NK-92 (cell line): ENCODE measurements around the gene CEND1.

Source experiments
- DNase-seq: peaks from one replicate; lab custom pipeline; 2025; ENCODE audit not compliant: unreplicated experiment; lab: John Stamatoyannopoulos, UW

Gene CEND1

GRCh38 chr11:813072-813455, 23.2 kb upstream of the CEND1 start:
- no peak for DNase-seq

GRCh38 chr11:812390-812789, 22.5 kb upstream of the CEND1 start:
- no peak for DNase-seq

GRCh38 chr11:811446-812245, 21.8 kb upstream of the CEND1 start:
- DNase-seq, result no peak

- DNase-seq, result no peak
Observed at GRCh38 chr11:810040-810567, 20.2 kb upstream of the CEND1 start.

- peak; percentile 81 for DNase-seq
Observed at GRCh38 chr11:809287-810039, 19.6 kb upstream of the CEND1 start, which contains the start of gene RPLP2. Gene RPLP2, plus strand, starts transcription at chr11:809967. Its CDS starts 268 bp downstream, at chr11:810235.

- no peak for DNase-seq
Observed at GRCh38 chr11:808427-809286, 18.8 kb upstream of the CEND1 start.

GRCh38 chr11:804599-804964, 14.7 kb upstream of the CEND1 start:
- DNase-seq, result no peak

- no peak for DNase-seq
Observed at GRCh38 chr11:803770-804598, 14.1 kb upstream of the CEND1 start.

- DNase-seq, result no peak
Observed at GRCh38 chr11:803467-803742, 13.5 kb upstream of the CEND1 start.

- DNase-seq, result no peak
Observed at GRCh38 chr11:802693-803466, 13.0 kb upstream of the CEND1 start.

GRCh38 chr11:802018-802617, 12.2 kb upstream of the CEND1 start:
- DNase-seq, result no peak

- no peak for DNase-seq
Observed at GRCh38 chr11:801097-801780, 11.3 kb upstream of the CEND1 start.

GRCh38 chr11:800473-800872, 10.6 kb upstream of the CEND1 start:
- no peak for DNase-seq

- no peak for DNase-seq
Observed at GRCh38 chr11:799641-800316, 9.9 kb upstream of the CEND1 start.

GRCh38 chr11:798093-798713, 8.3 kb upstream of the CEND1 start, which contains the start of gene SLC25A22:
Gene SLC25A22, minus strand, starts transcription at chr11:798281. Its CDS starts 3,275 bp downstream, at chr11:795006.
- DNase-seq, result no peak

- no peak for DNase-seq
Observed at GRCh38 chr11:797296-798092, 7.6 kb upstream of the CEND1 start.
